A549 (cell line): ENCODE results near the gene ZNF768. TPM values are rescaled to one million over a fixed set of nuclear protein-coding genes. Genes with fewer than 3 reads are reported as not detected.

Experiments
- ATAC-seq, 2 experiments: fragments of 200-7000 bp in 1 of 2; fragments of >200 bp in 1 of 2; cut with Nextera tagmentation in 1 of 2; cut with Tn5 transposase in 1 of 2; 3 replicates each; pipeline versions ENCODE4 v1.8.0 to v1.9.1; 2018 to 2020; ENCODE audit warnings: mild to moderate bottlenecking in 1 of 2, moderate library complexity in 1 of 2
- CTCF ChIA-PET: fragments of 300-600 bp; sonication (Branson Sonifier 250); formaldehyde crosslinking; extraction: SDS; loops from one replicate; lab custom pipeline; 2021; ENCODE audit warnings: antibody characterized with exemption, inconsistent platforms; lab: Yijun Ruan, JAX
- POLR2A ChIA-PET: fragments of 350-600 bp; formaldehyde crosslinking; extraction: SDS; loops from one replicate; lab custom pipeline; 2021; ENCODE audit warnings: antibody characterized with exemption, inconsistent platforms; lab: Yijun Ruan, JAX
- DNase-seq, 2 experiments: peaks; one replicate each; pipeline versions ENCODE4 v3.0.0 to v3.0.0-alpha.2; 2011 to 2016; ENCODE audit warnings: low read depth in 1 of 2, low spot score in 1 of 2
- FAIRE-seq: peaks from 2 replicates; lab custom pipeline; 2011; peaks lifted over from hg19 to GRCh38; lab: Jason Lieb, UNC
- H3K27ac ChIP-seq, 2 experiments: fragments of >200 bp; sonication (Bioruptor Twin); formaldehyde crosslinking; 3 replicates each; pipeline ENCODE4 v1.5.1; 2016 to 2017
- H3K4me1 ChIP-seq: fragments of >200 bp; sonication (Bioruptor Twin); formaldehyde crosslinking; 3 replicates; pipeline ENCODE4 v1.6.1; 2016
- H3K4me2 ChIP-seq: fragments of >200 bp; sonication (Bioruptor Twin); formaldehyde crosslinking; 3 replicates; pipeline ENCODE4 v1.6.1; 2016
- H3K4me3 ChIP-seq: fragments of >200 bp; sonication (Bioruptor Twin); formaldehyde crosslinking; 3 replicates; pipeline ENCODE4 v1.5.1; 2016
- H3K9me3 ChIP-seq: fragments of >200 bp; sonication (Bioruptor Twin); formaldehyde crosslinking; 3 replicates; pipeline ENCODE4 v1.6.1; 2016
- ATOH8 ChIP-seq: fragments of 250-450 bp; sonication (Bioruptor Pico); IDR thresholded peaks from 2 replicates; pipeline ENCODE4 v1.5.0; 2020; ENCODE audit warnings: low read depth, mild to moderate bottlenecking, moderate library complexity
- BHLHE40 ChIP-seq: IDR thresholded peaks from 2 replicates; pipeline ENCODE4 v1.6.1; 2012; ENCODE audit warnings: low read depth, low read length, inconsistent platforms
- CTCF ChIP-seq: fragments of >200 bp; sonication (Bioruptor Twin); formaldehyde crosslinking; IDR thresholded peaks from 3 replicates; pipeline ENCODE4 v1.5.1; 2016
- E2F6 ChIP-seq: IDR thresholded peaks from 2 replicates; pipeline ENCODE4 v1.6.1; 2012; ENCODE audit warnings: low read depth, borderline replicate concordance
- EHF ChIP-seq: fragments of 250-450 bp; sonication (Bioruptor Pico); IDR thresholded peaks from 2 replicates; pipeline ENCODE4 v1.5.0; 2020; ENCODE audit warnings: mild to moderate bottlenecking
- EHMT2 ChIP-seq: fragments of 200-600 bp; sonication (generic); IDR thresholded peaks from 2 replicates; pipeline ENCODE4 v1.6.1; 2016; ENCODE audit warnings: antibody characterized with exemption, low read depth, mild to moderate bottlenecking, moderate library complexity
- ELK1 ChIP-seq: fragments of 150-350 bp; IDR thresholded peaks from 2 replicates; pipeline ENCODE4 v1.6.1; 2014; ENCODE audit warnings: low read depth, mild to moderate bottlenecking, low read length
- FOSB ChIP-seq: fragments of 250-450 bp; sonication (Bioruptor Pico); IDR thresholded peaks from 2 replicates; pipeline ENCODE4 v1.5.0; 2020; ENCODE audit warnings: mild to moderate bottlenecking, moderate library complexity
- GATA3 ChIP-seq: IDR thresholded peaks from 2 replicates; pipeline ENCODE4 v1.6.1; 2012; ENCODE audit warnings: borderline replicate concordance
- HES2 ChIP-seq: fragments of >200 bp; sonication (Bioruptor Twin); formaldehyde crosslinking; IDR thresholded peaks from 2 replicates; pipeline ENCODE4 v1.6.1; 2016
- HEYL ChIP-seq: fragments of 250-450 bp; sonication (Bioruptor Pico); IDR thresholded peaks from 2 replicates; pipeline ENCODE4 v1.8.0; 2021; ENCODE audit warnings: mild to moderate bottlenecking, moderate library complexity
- HOXA7 ChIP-seq: fragments of 250-450 bp; sonication (Bioruptor Pico); IDR thresholded peaks from 2 replicates; pipeline ENCODE4 v1.5.0; 2020; ENCODE audit warnings: mild to moderate bottlenecking, moderate library complexity
- JUN ChIP-seq, 2 experiments: fragments of >200 bp; sonication (Bioruptor Twin); formaldehyde crosslinking; IDR thresholded peaks; 2 replicates in 1 of 2; 3 replicates in 1 of 2; pipeline ENCODE4 v1.6.1; 2016 to 2017
- JUNB ChIP-seq: fragments of >200 bp; sonication (Bioruptor Twin); formaldehyde crosslinking; IDR thresholded peaks from 2 replicates; pipeline ENCODE4 v1.6.1; 2016
- MAFK ChIP-seq: fragments of 450-650 bp; IDR thresholded peaks from 2 replicates; pipeline ENCODE4 v1.6.1; 2014; ENCODE audit not compliant: partially characterized antibody
- MYC ChIP-seq: IDR thresholded peaks from 2 replicates; pipeline ENCODE4 v1.6.1; 2012; ENCODE audit warnings: mild to moderate bottlenecking, inconsistent platforms, low read length, improper control_type of control experiment, borderline replicate concordance
- NR3C1 ChIP-seq: fragments of >200 bp; sonication (Bioruptor Twin); formaldehyde crosslinking; IDR thresholded peaks from 3 replicates; pipeline ENCODE4 v1.6.1; 2017
- PBX3 ChIP-seq: IDR thresholded peaks from 2 replicates; pipeline ENCODE4 v1.6.1; 2012
- PHF8 ChIP-seq: fragments of 200-600 bp; sonication (generic); IDR thresholded peaks from 2 replicates; pipeline ENCODE4 v1.6.1; 2016; ENCODE audit warnings: low read depth, mild to moderate bottlenecking, antibody characterized with exemption, moderate library complexity, borderline replicate concordance
- RCOR1 ChIP-seq: fragments of 150-350 bp; IDR thresholded peaks from 2 replicates; pipeline ENCODE4 v1.6.1; 2014; ENCODE audit warnings: antibody characterized with exemption, low read length, low read depth
- REST ChIP-seq: fragments of 200-600 bp; sonication (generic); IDR thresholded peaks from 2 replicates; pipeline ENCODE4 v1.6.1; 2016; ENCODE audit warnings: antibody characterized with exemption, mild to moderate bottlenecking, moderate library complexity
- RFX5 ChIP-seq: fragments of 450-650 bp; IDR thresholded peaks from 2 replicates; pipeline ENCODE4 v1.7.1; 2014; ENCODE audit warnings: antibody characterized with exemption, mild to moderate bottlenecking, moderate library complexity
- TP53 ChIP-seq: fragments of 250-450 bp; sonication (Bioruptor Pico); IDR thresholded peaks from 2 replicates; pipeline ENCODE4 v1.5.0; 2021; ENCODE audit warnings: mild to moderate bottlenecking, moderate library complexity
- ZNF302 ChIP-seq: fragments of 250-450 bp; sonication (Bioruptor Pico); IDR thresholded peaks from 2 replicates; pipeline ENCODE4 v1.9.0; 2021; ENCODE audit warnings: inconsistent platforms, mild to moderate bottlenecking, moderate library complexity
- ZSCAN20 ChIP-seq: fragments of 250-450 bp; sonication (Bioruptor Pico); IDR thresholded peaks from 2 replicates; pipeline ENCODE4 v1.8.0; 2022; ENCODE audit warnings: mild to moderate bottlenecking, moderate library complexity
- WGBS: methylation state at CpG from one replicate; pipeline ENCODE4 v1.1.6; 2017; ENCODE audit errors: missing lambda C conversion rate; 5-methylcytosine and 5-hydroxymethylcytosine counted together
- polyA plus RNA-seq, 4 experiments: library from polyadenylated mRNA; depleted of rRNA in 3 of 4; stranded (reverse); fragments of >200 nt; fragmentation: RNase III in 1 of 4; extraction: RNeasy Plus Mini Kit Qiagen cat#74134 plus additional on column Dnase treatment in 1 of 4; gene quantifications; 2 replicates in 3 of 4; 3 replicates in 1 of 4; pipeline ENCODE4 v1.2.3, GENCODE V29; 2011 to 2017

The ZNF768 gene
- polyA plus RNA-seq, 2 of the 4 experiments (the other 2 are of a cell fraction), result 17.0 to 33.6 TPM

GRCh38 chr16:30494709-30495108 is 31.7 kb downstream of the ZNF768 start:
- no peaks in the 10 kb centered on the region for H3K9me3 ChIP-seq
- TF ChIP-seq PBX3 (no peak), TP53 (no peak), EHF (no peak), HES2 (no peak), ELK1 (no peak), JUN (IDR thresholded peaks at IDR 0.05) (no peak), RFX5 (no peak)
- DNase-seq (no peak), FAIRE-seq (no peak), ATAC-seq (0 out of 6 replicates have a peak, but pooled peaks of 1 of the 2 experiments have one; percentile 22)
- peaks cover 12% of the 10 kb centered on the region for H3K4me1 ChIP-seq
- no peak overlapping the region for H3K4me2 ChIP-seq
- POLR2A ChIA-PET, result no interaction called here
- no peak overlapping the region for H3K27ac ChIP-seq
- CTCF ChIA-PET, result interaction anchor here (1.0 to 1.3 kb wide), 3 partner anchors 12 to 89 kb away, joined by 3 to 4 read pairs (median 3); no protein-coding TSS in a partner anchor
- no peak overlapping the region for H3K4me3 ChIP-seq
- WGBS, result 76% methylated on average over 12 of the region's 12 CpGs

- H3K4me1 ChIP-seq, result peaks cover 14% of the 10 kb centered on the region
- TF ChIP-seq MAFK (no peak), HOXA7 (CRISPR knock-in tag) (no peak), REST (no peak), E2F6 (no peak), PHF8 (no peak), BHLHE40 (no peak), ATOH8 (CRISPR knock-in tag) (no peak), FOSB (CRISPR knock-in tag) (no peak), PBX3 (no peak), ZNF302 (CRISPR knock-in tag) (no peak), EHMT2 (no peak), ZSCAN20 (no peak), CTCF (no peak), NR3C1 (no peak), RFX5 (no peak), MYC (no peak), HEYL (no peak), JUNB (no peak), GATA3 (no peak), RCOR1 (no peak)
- TF ChIP-seq, all 56 proteins: peak for 0
- CTCF ChIA-PET, result interaction anchor here (1.3 kb wide), 2 partner anchors 12 to 45 kb away, joined by 3 to 4 read pairs; no protein-coding TSS in a partner anchor
- Histone ChIP-seq H3K4me2 (no peak overlapping the region), H3K9me3 (no peaks in the 10 kb centered on the region), H3K27ac (no peak overlapping the region), H3K4me3 (no peak overlapping the region)
- 75% methylated on average over 11 of the region's 11 CpGs for WGBS
- FAIRE-seq (no peak), ATAC-seq (peak in 1 of 2 experiments; percentile 14; a peak in 1 of 6 replicates), DNase-seq (no peak)
- POLR2A ChIA-PET, result no interaction called here
Observed at GRCh38 chr16:30493941-30494488, 32.4 kb downstream of the ZNF768 start.
